Stomach (tissue), 4 donors: ENCODE measurements around the gene EPHX1.

Experiments used
- EP300 ChIP-seq: sonication (generic); formaldehyde crosslinking; IDR thresholded peaks from one replicate; pipeline ENCODE4 v1.6.1; 2017; ENCODE audit warnings: antibody characterized with exemption
- POLR2A ChIP-seq, 4 donors: fragments of 450-650 bp; IDR thresholded peaks; one replicate each; pipeline ENCODE4 v1.6.1; 2016; ENCODE audit warnings: antibody characterized with exemption in 4 of 4, control low read depth in 2 of 4, mild to moderate bottlenecking in 1 of 4, moderate library complexity in 1 of 4
- POLR2AphosphoS5 ChIP-seq, 3 donors: sonication (generic); formaldehyde crosslinking; IDR thresholded peaks; one replicate each; pipeline ENCODE4 v1.6.1; 2016; ENCODE audit warnings: antibody characterized with exemption in 3 of 3
- TF ChIP-seq, protein P1 (sequence below), 7 experiments: fragments of 450-650 bp in 4 of 7; fragments of 200-600 bp in 3 of 7; sonication (generic) in 3 of 7; IDR thresholded peaks; one replicate each; pipeline ENCODE4 v1.5.1; 2016 to 2019; ENCODE audit warnings: antibody characterized with exemption in 7 of 7, control low read depth in 2 of 7, mild to moderate bottlenecking in 1 of 7

DNA sequence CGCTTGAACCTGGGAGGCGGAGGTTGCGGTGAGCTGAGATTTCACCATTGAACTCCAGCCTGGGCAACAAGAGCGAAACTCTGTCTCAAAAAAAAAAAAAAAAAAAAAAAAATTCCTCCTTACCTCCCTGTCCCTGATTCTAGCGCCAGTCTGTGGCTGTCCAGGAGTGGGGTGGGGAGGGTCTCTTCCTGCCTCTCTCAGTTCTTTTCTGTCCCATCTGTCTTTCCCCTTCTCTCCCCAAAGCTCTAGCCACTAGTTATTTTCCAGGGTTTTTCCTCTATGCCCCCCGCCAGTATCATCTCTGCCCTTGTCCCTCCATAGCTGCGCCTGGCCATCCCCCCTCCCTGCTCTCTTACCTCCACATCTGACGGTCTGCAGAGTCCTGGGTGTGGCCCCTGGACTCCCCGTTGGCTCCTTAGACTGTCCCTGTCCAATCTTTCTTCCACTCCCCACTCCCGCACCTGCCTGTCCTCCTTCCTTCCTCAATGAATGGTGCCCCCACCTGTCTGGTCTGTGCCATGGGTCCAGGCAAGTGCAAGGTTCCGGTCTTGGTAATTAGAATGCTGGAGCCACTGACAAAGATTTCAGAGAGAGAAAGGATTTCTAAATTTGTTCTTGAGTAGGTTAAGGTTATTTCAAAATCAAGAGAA is 73.8 kb downstream of the EPHX1 start:
- TF ChIP-seq EP300 (no peak), POLR2A (IDR thresholded peaks at IDR 0.05) (no peak), POLR2AphosphoS5 (IDR thresholded peaks at IDR 0.05) (no peak)
- TF ChIP-seq, protein P1, sequence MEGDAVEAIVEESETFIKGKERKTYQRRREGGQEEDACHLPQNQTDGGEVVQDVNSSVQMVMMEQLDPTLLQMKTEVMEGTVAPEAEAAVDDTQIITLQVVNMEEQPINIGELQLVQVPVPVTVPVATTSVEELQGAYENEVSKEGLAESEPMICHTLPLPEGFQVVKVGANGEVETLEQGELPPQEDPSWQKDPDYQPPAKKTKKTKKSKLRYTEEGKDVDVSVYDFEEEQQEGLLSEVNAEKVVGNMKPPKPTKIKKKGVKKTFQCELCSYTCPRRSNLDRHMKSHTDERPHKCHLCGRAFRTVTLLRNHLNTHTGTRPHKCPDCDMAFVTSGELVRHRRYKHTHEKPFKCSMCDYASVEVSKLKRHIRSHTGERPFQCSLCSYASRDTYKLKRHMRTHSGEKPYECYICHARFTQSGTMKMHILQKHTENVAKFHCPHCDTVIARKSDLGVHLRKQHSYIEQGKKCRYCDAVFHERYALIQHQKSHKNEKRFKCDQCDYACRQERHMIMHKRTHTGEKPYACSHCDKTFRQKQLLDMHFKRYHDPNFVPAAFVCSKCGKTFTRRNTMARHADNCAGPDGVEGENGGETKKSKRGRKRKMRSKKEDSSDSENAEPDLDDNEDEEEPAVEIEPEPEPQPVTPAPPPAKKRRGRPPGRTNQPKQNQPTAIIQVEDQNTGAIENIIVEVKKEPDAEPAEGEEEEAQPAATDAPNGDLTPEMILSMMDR (IDR thresholded peaks at IDR 0.05), result no peak
